ENCODE data around the gene TNFSF9.

- TF ChIP-seq, protein P1, sequence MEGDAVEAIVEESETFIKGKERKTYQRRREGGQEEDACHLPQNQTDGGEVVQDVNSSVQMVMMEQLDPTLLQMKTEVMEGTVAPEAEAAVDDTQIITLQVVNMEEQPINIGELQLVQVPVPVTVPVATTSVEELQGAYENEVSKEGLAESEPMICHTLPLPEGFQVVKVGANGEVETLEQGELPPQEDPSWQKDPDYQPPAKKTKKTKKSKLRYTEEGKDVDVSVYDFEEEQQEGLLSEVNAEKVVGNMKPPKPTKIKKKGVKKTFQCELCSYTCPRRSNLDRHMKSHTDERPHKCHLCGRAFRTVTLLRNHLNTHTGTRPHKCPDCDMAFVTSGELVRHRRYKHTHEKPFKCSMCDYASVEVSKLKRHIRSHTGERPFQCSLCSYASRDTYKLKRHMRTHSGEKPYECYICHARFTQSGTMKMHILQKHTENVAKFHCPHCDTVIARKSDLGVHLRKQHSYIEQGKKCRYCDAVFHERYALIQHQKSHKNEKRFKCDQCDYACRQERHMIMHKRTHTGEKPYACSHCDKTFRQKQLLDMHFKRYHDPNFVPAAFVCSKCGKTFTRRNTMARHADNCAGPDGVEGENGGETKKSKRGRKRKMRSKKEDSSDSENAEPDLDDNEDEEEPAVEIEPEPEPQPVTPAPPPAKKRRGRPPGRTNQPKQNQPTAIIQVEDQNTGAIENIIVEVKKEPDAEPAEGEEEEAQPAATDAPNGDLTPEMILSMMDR (IDR thresholded peaks at IDR 0.05), result no peak
- no peak for TF ChIP-seq POLR2A (IDR thresholded peaks at IDR 0.05; ENCODE audit: low read depth)
Measured at GRCh38 chr19:6483235-6483634, 47.6 kb upstream of the TNFSF9 start.

All from esophagus muscularis mucosa (tissue), 3 donors.